Stimulated activated CD4-positive, alpha-beta T cell treated with anti-CD3 and anti-CD28 coated beads, Interleukin-2, amount 100 ng/mL, for 24 hours (primary cell): ENCODE data around the gene ZFP1.
"Not testable (repeated sequence)": the region's sequence is repeated elsewhere in the genome, so short reads cannot be mapped to it uniquely, and the experiment has no call there.

Experiments used
- DNase-seq, 2 donors: peaks; one replicate each; pipeline ENCODE4 v3.0.0-alpha.2; 2020

ZFP1 gene

DNA sequence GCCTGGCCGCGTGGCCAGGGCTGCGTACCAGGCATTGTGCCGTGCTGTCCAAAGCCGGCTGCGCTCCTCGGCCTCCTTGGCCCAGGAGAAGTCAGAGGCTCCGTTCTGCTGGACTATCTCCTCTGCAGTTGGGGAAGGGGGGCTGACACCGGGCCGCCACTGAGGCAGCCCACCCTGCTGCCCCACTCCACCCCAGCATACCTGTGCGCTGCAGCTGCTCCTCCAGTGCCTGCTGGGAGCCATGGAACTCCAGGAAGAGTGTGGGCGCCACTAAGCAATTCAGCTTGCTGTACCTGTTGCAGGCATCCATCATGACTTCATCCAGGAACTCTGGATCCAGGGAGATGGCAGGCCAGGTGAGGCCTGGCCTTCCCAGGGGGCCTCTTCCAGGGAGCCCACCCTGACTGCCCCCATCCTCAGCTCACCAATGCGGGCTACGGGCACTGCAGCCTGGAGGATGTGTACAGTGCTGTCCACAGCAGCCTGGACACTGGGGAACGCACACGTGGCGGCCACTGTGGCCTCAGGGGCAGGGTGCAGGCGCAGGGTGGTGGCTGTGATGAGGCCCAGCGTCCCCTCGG lies 34.7 kb upstream of the ZFP1 start:
- DNase-seq, result no peak

- no peak for DNase-seq
Observed at GRCh38 chr16:75114179-75114945, 34.0 kb upstream of the ZFP1 start.

DNA sequence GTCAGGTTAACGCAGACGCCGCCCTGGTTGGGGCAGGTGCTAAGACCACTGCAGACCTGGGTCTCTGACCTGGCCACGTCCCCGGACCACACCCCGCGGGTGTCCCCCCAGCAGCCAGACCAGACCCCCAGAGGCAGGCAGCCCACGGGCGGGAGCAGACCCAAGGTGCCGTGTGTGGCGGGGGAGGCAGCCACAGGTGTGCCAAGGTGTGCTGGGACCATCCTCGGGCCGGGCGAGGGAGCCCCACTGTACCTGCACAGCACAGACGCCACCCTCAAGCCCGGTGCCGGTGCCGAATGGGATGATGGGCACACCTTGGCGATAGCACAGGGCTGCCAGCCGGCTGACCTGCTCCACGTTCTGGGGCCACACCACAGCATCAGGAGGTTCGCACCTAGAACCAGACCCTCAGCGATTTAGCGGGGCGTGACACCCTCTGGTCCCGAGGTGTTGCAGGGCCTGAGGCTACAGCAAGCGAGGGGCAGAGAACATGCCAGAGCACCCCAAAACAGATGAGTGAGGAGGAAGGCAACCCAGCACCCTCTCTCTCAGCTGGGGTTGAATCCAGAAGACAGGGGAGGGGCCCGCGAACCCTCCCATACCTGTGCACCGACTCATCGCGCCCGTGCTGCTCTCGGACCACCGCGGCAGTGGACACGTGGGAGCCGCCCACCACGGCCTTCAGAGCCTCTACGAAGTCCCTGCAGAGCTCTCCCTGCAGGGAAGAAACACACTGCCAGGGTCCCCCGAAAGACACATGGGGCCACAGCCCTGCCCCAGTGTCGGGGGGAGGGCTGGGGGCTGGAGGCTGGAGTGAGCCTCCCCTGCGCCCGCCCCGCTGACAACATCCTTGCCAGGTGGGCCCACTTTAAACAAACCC lies 33.1 kb upstream of the ZFP1 start:
- no peak for DNase-seq

- no peak for DNase-seq
Observed at GRCh38 chr16:75116081-75116910, 32.0 kb upstream of the ZFP1 start, which contains the start of gene LDHD. Gene LDHD (minus strand): TSS chr16:75116780. CDS start chr16:75116720, 60 bp downstream.

- DNase-seq, result no peak
Observed at GRCh38 chr16:75116911-75117245, 31.4 kb upstream of the ZFP1 start.

- no peak for DNase-seq
Observed at GRCh38 chr16:75118943-75119539, 29.3 kb upstream of the ZFP1 start.

GRCh38 chr16:75120253-75120652 lies 28.1 kb upstream of the ZFP1 start:
- DNase-seq, result no peak

GRCh38 chr16:75121949-75122568 lies 26.3 kb upstream of the ZFP1 start:
- DNase-seq, result no peak

DNA sequence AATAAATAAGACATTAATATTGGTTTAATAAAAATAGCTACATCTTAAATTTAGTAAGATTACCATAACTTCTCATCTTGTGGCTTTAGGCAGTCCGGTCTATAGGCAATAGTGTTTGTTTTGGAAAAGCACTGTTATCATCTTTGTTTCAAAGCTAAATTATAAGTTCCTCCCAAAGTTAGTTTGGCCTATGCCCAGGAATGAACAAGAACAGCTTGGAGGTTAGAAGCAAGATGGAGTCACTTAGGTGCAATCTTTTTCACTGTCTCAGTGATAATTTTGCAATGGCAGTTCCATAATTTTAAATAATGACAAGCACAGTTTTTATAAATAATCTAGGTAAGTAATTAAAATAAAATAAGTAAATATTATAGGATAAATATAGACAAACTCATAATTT lies 25.7 kb upstream of the ZFP1 start:
- no peak for DNase-seq

- no peak for DNase-seq
Observed at GRCh38 chr16:75127713-75128415, 20.5 kb upstream of the ZFP1 start.

DNA sequence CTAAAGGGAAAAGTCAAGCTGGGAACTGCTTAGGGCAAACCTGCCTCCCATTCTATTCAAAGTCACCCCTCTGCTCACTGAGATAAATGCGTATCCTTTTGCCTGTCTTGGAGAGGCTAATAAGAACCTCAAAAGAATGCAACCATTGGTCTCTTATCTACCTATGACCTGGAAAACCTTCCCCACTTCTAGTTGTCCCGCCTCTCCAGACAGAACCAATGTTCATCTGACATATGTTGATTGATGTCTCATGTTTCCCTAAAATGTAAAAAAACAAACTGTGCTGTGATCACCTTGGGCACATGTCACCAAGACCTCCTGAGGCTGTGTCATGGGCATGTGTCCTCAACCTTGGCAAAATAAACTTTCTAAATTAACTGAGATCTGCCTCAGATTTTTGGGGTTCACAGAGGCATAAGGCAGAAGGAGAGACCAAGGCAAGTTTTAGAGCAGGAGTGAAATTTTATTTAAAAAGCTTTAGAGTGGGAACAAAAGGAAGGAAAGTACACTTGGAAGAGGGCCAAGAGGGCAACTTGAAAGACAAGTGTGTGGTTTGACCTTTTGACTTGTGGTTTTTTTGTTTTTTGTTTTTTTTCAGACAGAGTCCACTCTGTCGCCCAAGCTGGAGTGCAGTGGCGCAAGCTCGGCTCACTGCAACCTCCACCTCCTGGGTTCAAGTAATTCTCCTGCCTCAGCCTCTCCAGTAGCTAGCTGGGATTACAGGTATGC lies 18.7 kb upstream of the ZFP1 start:
- not testable (repeated sequence) for DNase-seq

DNA sequence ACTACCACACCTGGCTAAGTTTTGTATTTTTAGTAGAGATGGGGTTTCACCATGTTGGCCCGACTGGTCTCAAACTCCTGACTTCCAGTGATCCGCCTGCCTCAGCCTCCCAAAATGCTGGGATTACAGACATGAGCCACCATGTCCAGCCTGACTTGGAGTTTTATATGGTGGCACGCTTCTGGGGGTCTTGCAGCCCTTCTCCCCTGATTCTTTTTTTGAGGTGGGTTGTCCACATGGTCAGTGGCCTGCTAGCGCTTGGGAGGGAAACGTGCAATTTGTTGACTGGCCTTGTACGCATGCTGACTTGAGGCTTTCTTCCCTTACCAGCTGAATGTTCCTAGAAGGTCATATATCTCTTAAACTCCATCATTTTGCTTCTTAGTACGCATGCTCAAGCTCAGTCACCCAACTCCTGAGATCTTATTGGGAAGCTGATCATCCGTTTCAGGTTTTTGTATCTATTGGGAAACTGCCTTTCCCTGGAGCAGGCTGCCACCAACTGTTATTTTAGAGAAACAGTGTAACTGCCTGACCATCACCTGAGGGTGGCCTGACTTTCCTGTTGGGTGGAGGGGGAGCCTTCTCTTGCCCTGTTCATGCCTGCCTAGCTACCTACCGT lies 18.1 kb upstream of the ZFP1 start:
- DNase-seq, result no peak

DNA sequence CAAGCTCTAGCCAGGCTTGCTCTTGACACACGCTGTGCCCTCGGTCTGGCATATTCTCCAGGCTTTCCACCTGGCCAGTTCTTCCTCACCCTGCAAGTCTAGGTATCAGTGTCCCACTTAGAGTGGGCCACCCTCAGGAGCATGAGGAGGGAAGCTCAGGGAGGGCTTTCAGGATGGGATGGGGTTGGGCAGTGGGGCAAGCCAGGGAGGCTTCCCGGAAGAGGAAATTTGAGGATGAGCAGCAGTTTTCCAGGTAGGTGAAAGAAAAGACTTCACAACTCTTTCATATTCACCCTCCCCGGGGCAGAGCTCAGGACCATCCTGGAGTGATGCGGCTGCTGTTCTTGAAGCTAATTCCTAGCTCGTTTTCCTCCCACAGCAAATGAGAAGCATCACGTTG lies 17.2 kb upstream of the ZFP1 start:
- DNase-seq, result no peak

- DNase-seq, result no peak
Observed at GRCh38 chr16:75138233-75138632, 10.1 kb upstream of the ZFP1 start.

- no peak for DNase-seq
Observed at GRCh38 chr16:75138636-75139035, 9.7 kb upstream of the ZFP1 start.

DNA sequence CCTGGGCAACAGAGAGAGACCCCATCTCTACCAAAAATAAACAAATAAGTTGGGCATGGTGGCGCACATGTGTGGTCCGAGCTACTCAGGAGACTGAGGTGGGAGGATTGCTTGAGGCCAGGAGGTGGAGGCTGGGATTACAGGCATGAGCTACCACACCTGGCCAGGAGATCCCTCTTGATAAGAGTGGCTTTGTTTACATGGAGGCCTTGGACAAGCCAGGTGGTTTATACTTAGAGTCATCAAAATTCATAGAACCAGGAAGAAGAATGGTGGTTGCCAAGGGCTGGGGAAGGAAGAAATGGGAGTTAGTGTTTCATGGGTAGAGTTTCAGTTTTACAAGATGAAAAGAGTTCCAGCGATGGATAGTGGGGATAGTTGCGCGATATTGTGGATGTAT lies 8.8 kb upstream of the ZFP1 start:
- no peak for DNase-seq

- no peak for DNase-seq
Observed at GRCh38 chr16:75143941-75144340, 4.4 kb upstream of the ZFP1 start.

- DNase-seq, result no peak
Observed at GRCh38 chr16:75147968-75148310, 385 bp upstream of the ZFP1 start.

GRCh38 chr16:75151798-75152197 lies 3.5 kb downstream of the ZFP1 start:
- no peak for DNase-seq

DNA sequence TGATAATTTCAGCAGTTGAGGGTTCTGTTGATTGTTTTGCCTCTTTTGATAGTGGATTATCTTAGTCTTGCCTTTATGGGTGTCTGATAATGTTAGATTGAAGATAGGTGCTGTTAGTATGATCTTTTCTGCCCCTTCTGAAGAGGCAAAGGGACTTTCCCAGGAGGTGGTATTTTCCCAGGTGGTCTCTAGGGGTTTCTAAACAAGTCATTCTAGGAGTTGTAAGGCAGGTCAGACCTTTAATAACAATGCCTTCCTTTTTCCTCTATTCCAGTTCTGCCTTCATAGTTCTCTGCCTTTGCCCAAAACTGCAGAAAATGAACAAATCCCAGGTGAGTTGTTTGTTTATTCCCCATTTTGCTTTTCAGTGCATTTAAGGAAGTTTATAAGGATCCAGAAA lies 4.3 kb downstream of the ZFP1 start:
- DNase-seq, result no peak
